ENCODE measurements around the gene HSD17B12.

GRCh38 chr11:43751726-43752125, 71.2 kb downstream of the HSD17B12 start:
- TF ChIP-seq CTCF (IDR thresholded peaks at IDR 0.05) (no peak), POLR2A (IDR thresholded peaks at IDR 0.05) (no peak), POLR2AphosphoS5 (IDR thresholded peaks at IDR 0.05) (no peak)

All from prostate gland (tissue), 2 donors.